Thymus (tissue), 11 donors: Measurements from ENCODE around the gene DDO. TPM values are rescaled to one million over a fixed set of nuclear protein-coding genes. Genes with fewer than 3 reads are reported as not detected.

ENCODE experiments used
- DNase-seq, 9 donors: peaks; one replicate each; pipeline ENCODE4 v3.0.0-alpha.2; 2013; ENCODE audit warnings: low spot score in 9 of 9, low read depth in 6 of 9, missing footprints in 1 of 9
- H3K27ac ChIP-seq, 2 donors: one replicate each; pipeline ENCODE4 v1.5.1; 2013; ENCODE audit warnings: control low read depth in 1 of 2, low read depth in 1 of 2, low read length in 1 of 2, mild to moderate bottlenecking in 1 of 2, moderate library complexity in 1 of 2
- H3K27me3 ChIP-seq, 2 donors: one replicate each; pipeline ENCODE4 v1.5.1; 2013; ENCODE audit warnings: low read length in 1 of 2; ENCODE audit not compliant: control insufficient read depth in 2 of 2, insufficient read depth in 1 of 2
- H3K36me3 ChIP-seq, 2 donors: one replicate each; pipeline ENCODE4 v1.5.1; 2013; ENCODE audit warnings: low read length in 1 of 2, mild to moderate bottlenecking in 1 of 2, moderate library complexity in 1 of 2; ENCODE audit not compliant: control insufficient read depth in 2 of 2, insufficient read depth in 2 of 2
- H3K4me1 ChIP-seq, 2 donors: one replicate each; pipeline ENCODE4 v1.5.1; 2013; ENCODE audit warnings: low read length in 2 of 2; ENCODE audit not compliant: control insufficient read depth in 2 of 2, insufficient read depth in 2 of 2
- H3K4me3 ChIP-seq, 2 donors: one replicate each; pipeline ENCODE4 v1.5.1; 2013; ENCODE audit warnings: low read length in 2 of 2, control low read depth in 1 of 2, mild to moderate bottlenecking in 1 of 2
- H3K9me3 ChIP-seq, 2 donors: one replicate each; pipeline ENCODE4 v1.5.1; 2013; ENCODE audit warnings: low read length in 1 of 2, mild to moderate bottlenecking in 1 of 2; ENCODE audit not compliant: control insufficient read depth in 2 of 2, insufficient read depth in 1 of 2
- WGBS: extraction: QIAGEN DNeasy Blood & Tissue Kit; methylation state at CpG from one replicate; pipeline ENCODE4 v1.1.7; 2013; 5-methylcytosine and 5-hydroxymethylcytosine counted together
- polyA plus RNA-seq: library from polyadenylated mRNA; stranded (reverse); fragments of 200-250 nt; gene quantifications from one replicate; pipeline ENCODE4 v1.2.3, GENCODE V29; 2013
- total RNA-seq: library from RNA; stranded (reverse); fragments of 120-200 nt; gene quantifications from one replicate; pipeline ENCODE4 v1.2.4, GENCODE V29; 2013
- donor health status: healthy.

Gene DDO
- total and polyA plus RNA-seq, 2 donors = 0.14 to 0.64 TPM

DNA sequence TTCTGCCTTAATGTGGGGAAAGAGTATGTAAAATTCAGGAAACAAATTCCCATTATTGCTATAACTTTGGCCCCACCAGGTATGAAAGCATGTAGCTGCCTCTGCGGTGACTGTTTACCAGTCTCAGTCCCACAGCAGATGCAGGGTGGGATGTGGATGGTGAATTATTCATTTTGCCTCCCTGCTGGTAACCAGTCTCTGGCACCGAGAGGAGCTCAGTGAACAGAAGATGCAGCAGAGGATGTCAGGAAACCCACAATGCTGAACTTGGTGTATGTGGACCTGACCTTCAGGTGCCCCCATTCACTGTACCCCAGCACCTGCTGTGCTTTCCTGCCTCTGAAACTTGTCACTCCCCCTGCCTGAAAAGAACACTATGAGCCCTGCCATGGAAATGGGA is 48.4 kb downstream of the DDO start:
- DNase-seq = no peak
- 30% methylated on average over 2 of the region's 2 CpGs for WGBS
- Histone ChIP-seq H3K27ac (no peak overlapping the region), H3K4me1 (peaks cover 4 to 15% of the 10 kb centered on the region in 2 donors), H3K36me3 (no peaks in the 10 kb centered on the region), H3K4me3 (no peak overlapping the region), H3K9me3 (no peaks in the 10 kb centered on the region), H3K27me3 (no peaks in the 10 kb centered on the region)

DNA sequence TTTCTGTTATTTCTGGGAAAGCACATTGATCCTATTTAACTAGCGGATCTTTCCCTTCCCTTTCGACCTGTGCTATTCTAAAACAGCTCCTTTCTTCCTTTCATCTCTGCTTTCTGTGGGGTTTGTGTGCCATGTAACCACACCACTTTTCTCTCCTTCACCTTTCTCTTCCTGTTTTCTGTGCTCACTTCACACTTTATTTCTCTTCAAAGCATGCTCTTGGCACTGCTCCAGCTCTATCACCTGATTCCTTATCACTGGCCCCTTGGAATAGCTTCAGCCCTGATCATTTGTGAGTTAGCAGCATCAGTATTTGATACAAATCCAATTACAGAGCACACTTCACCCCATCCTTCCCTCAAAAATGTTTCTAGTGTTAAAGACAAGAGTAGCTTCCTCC is 49.1 kb downstream of the DDO start:
- Histone ChIP-seq H3K36me3 (no peaks in the 10 kb centered on the region), H3K9me3 (no peaks in the 10 kb centered on the region), H3K27ac (no peak overlapping the region), H3K4me1 (peaks cover 4 to 15% of the 10 kb centered on the region in 2 donors), H3K27me3 (no peaks in the 10 kb centered on the region), H3K4me3 (no peak overlapping the region)
- peak in 1 of 9 donors; percentile 40 for DNase-seq
- WGBS = 30% methylated on average over 2 of the region's 2 CpGs

DNA sequence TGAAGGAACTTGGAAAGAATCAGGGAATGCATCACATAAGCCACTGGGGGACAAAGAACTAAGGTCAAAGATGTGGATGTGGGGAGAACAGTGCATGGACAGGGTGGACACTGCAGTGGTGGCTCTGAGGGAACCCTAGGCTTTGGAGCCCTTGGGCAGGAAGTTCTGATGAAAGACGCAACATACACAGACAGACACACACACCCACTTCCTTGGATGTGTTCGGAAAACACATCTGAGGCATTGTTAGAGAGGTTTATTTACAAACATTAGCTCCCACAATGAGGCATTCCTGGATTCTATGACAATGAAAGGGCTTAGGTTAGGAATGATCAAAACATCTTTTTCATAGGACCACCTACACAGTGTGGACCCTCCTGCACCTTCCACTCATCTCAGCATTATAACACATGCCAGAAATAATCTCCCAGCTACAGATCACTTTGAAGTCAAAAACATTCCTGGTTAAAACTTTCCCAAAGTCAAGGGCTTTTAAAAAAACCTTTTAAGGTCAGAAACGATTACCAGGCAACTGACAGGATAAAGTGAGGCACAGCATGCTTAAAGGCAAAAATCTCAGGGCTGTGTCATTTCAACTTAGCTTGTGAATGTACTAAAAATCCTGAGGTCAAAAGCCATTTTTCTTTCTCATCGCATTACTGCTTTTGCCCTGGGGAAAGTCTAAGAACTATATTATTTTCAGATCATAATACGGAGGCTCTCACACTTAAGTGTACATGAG is 50.8 kb downstream of the DDO start:
- H3K9me3 ChIP-seq = no peaks in the 10 kb centered on the region
- H3K27me3 ChIP-seq = peaks cover 0 to 7% of the 10 kb centered on the region in 2 donors
- no peak for DNase-seq
- H3K4me3 ChIP-seq = no peak overlapping the region
- H3K27ac ChIP-seq = no peak overlapping the region
- peaks cover 4 to 15% of the 10 kb centered on the region in 2 donors for H3K4me1 ChIP-seq
- H3K36me3 ChIP-seq = no peaks in the 10 kb centered on the region
- WGBS = 95% methylated on average over 5 of the region's 5 CpGs

DNA sequence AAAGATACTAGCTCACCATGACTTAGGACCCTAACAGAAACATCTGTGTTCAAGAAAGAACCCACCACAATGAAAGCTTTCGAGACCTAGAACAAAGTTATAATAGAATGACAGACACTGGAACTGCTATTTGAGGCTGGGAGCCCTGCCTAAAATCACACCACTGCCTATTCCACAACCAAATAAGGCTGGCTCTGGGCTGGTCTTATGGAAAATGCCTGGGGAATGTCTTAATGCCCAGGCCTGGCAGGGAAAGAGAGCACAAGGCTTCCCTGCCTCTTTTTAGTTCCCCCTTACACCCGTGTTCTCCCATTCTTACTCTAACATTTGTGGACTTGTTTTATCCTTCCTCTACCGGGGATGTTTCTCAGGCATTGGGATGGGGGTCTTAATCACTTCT is 51.6 kb downstream of the DDO start:
- H3K36me3 ChIP-seq = no peaks in the 10 kb centered on the region
- DNase-seq = no peak
- H3K4me1 ChIP-seq = peaks cover 4 to 15% of the 10 kb centered on the region in 2 donors
- H3K27me3 ChIP-seq = peaks cover 6 to 15% of the 10 kb centered on the region in 2 donors
- no peak overlapping the region for H3K27ac ChIP-seq
- no peaks in the 10 kb centered on the region for H3K9me3 ChIP-seq
- H3K4me3 ChIP-seq = no peak overlapping the region
- 97% methylated on average over 3 of the region's 3 CpGs for WGBS

DNA sequence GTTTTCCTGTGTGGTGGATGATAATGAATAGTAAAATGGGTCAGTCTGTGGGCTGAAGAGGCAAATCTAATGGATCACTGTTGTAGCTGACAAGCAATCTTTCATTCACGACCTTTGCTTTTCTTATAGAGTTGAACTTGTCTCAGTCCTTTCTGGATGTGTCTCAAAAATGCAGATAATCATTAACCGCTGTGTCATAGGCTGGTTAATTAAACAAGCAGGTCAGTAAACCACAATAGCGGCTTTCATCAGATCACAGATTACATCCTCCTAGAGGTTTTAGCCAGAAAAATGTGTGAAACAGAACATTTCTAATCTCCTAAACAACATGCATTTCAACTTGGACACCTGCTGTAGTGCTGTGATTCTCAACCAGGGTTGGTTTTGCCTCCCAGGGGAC is 54.7 kb downstream of the DDO start:
- 97% methylated on average over 3 of the region's 3 CpGs for WGBS
- DNase-seq = no peak
- Histone ChIP-seq H3K9me3 (no peaks in the 10 kb centered on the region), H3K4me1 (peaks cover 8 to 9% of the 10 kb centered on the region in 2 donors), H3K36me3 (no peaks in the 10 kb centered on the region), H3K4me3 (no peak overlapping the region), H3K27me3 (peaks cover 22 to 43% of the 10 kb centered on the region in 2 donors), H3K27ac (no peak overlapping the region)

DNA sequence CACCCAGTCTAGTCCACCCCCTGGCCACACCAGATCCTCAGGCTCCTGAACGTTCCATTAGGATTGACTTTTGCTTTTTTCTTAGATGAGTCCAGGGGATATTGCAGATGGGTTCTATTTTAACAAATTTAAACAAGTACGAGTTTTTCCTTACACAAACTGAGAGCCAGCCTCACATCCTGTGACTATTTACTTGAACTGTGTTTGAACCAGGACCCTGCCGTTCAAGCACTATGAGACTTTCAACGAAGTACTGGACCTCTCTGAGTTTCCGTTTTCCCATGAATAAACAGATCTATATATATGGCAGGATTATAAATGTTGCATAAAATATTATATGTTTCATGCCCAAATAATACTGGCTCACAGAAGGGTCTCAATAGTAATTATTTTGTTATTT is 55.8 kb downstream of the DDO start:
- Histone ChIP-seq H3K4me1 (peaks cover 8 to 9% of the 10 kb centered on the region in 2 donors), H3K27ac (no peak overlapping the region), H3K36me3 (no peaks in the 10 kb centered on the region), H3K27me3 (peaks cover 22 to 44% of the 10 kb centered on the region in 2 donors), H3K9me3 (no peaks in the 10 kb centered on the region), H3K4me3 (no peak overlapping the region)
- DNase-seq = no peak
- WGBS = 96% methylated on average over 5 of the region's 5 CpGs

DNA sequence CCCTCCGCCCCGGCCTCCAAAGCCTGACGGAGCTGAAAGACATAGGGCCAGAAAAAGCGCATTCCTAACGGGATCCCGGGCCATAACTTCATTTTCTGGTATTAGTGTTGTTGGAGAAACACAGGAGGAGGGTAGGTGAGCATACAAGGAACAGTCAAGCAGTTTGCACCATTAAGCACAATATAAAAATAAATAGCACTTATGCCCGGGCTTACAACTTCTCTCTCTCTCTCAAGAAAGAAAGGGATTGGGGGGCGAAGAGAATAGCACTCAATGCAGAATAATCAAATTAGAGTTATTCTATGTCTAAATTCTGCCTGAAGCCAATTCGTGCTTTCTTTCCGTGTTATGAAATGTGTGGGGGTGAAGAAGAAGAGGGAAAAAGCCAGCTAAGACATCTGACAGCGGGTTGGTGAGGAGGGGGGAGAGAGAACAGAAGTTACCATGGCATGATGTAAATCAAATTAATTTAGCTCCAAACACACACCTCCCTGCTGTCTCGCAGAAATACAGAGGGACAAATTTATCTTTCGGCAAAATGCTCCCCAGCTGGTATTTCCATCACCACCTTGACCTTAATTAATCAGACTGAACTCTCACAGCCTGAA is 56.7 kb downstream of the DDO start:
- Histone ChIP-seq H3K4me1 (peaks cover 8 to 9% of the 10 kb centered on the region in 2 donors), H3K27ac (no peak overlapping the region), H3K4me3 (peak overlapping the region; percentile 9 to 41), H3K36me3 (no peaks in the 10 kb centered on the region), H3K9me3 (no peaks in the 10 kb centered on the region), H3K27me3 (peaks cover 22 to 44% of the 10 kb centered on the region in 2 donors)
- DNase-seq = no peak
- WGBS = 45% methylated on average over 13 of the region's 13 CpGs

DNA sequence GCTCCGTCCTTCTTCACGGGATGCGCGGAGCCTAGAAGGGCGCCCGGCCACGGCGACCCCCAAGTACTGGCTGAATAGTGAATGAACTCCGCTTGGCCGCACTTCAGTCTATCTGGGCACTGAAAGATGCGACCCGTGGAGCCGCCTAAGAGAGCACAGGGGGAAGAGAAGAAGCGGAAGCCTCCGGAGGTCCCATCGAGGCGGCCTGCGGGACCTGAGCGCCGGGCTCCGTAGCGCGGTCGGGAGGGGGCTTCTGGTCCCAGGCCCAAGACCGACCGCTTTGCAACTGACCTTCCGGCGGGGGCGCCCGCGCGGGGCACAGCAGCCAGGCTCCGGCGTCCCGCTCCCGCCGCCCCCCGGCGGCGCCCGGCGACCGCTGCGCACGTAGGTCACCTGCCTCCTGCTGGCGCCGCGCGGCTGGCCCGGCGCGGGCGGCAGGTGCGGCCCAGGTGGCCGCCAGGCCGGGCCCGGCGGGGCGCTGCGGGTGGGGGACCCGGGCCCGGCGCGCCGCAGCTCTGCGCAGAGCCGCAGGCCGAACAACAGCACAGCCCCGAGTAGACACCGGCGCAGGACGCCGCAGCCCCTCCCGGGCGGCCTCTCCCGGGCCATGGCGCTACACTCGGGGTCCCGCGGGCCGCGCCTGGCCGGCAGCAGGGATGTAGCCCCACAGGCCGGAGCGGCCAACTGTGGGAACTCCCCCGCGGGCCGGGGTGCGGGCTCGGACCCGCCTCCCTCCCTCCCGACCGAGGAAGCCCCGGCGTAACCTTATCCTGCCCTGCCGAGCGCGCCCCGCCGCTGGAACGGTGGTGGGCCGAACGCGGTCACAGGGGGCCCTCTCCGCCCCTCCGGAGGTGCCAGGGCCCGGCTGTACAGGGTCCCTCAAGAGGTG is 57.5 kb downstream of the DDO start, which contains the start of gene METTL24:
Gene METTL24, minus strand, starts transcription at position 686 of the 889 bp plus-strand sequence. Its CDS starts 77 bp downstream, at position 609.
- DNase-seq = peak in 2 of 9 donors; percentile 15 to 29
- H3K4me1 ChIP-seq = peaks cover 8 to 9% of the 10 kb centered on the region in 2 donors
- no peaks in the 10 kb centered on the region for H3K9me3 ChIP-seq
- 1% methylated on average over 107 of the region's 107 CpGs for WGBS
- H3K36me3 ChIP-seq = no peaks in the 10 kb centered on the region
- peak within 1 kb of the TSS; percentile 7 to 37 for H3K27ac ChIP-seq
- peak within 1 kb of the TSS; percentile 34 to 41 for H3K4me3 ChIP-seq
- peaks cover 22 to 44% of the 10 kb centered on the region in 2 donors for H3K27me3 ChIP-seq
